Left colon (tissue), 2 donors: ENCODE measurements around the gene TRABD2A. TPM values are rescaled to one million over a fixed set of nuclear protein-coding genes. Genes with fewer than 3 reads are reported as not detected.

Experiments used
- ATAC-seq: fragments of 200-7000 bp; cut with Tn5 transposase; one replicate; pipeline ENCODE4 v1.9.1; 2020; ENCODE audit warnings: mild to moderate bottlenecking, moderate library complexity
- DNase-seq, 2 donors: peaks; one replicate each; pipeline ENCODE4 v3.0.0-alpha.2; 2020
- intact Hi-C, 2 donors: fragments of 100-400 bp; cut with DNase I in 1 of 2; cut with micrococcal nuclease in 1 of 2; formaldehyde crosslinking; loops; one replicate each; pipeline versions ENCODE4 v1.11.2 to v1.14.0; 2022; cut with DNase I, micrococcal nuclease
- total RNA-seq, 2 donors: library from RNA; stranded (reverse); fragmentation: NEBNext Ultra II Directional; extraction: Animal tissue kit (Norgen Biotek cat#: 25700); gene quantifications; one replicate each; pipeline ENCODE4 v1.2.1, GENCODE V29; 2021
- donor health status: DM: no; HTN: no; CAD: no.
- donor health status: DM: yes; HTN: yes; CAD: no.

TRABD2A gene
- total RNA-seq, 2 donors from 2014 or later: 89.8 to 101 TPM

GRCh38 chr2:84865181-84865783, 15.6 kb downstream of the TRABD2A start:
- no peak for DNase-seq
- intact Hi-C loops: no loop called here
- peak; percentile 57 for ATAC-seq

- intact Hi-C loops: no loop called here
- DNase-seq: no peak
- ATAC-seq: no peak
These were observed 18.9 kb downstream of the TRABD2A start for GRCh38 chr2:84862006-84862405.

GRCh38 chr2:84861539-84861938, 19.3 kb downstream of the TRABD2A start:
- intact Hi-C loops: no loop called here
- no peak for DNase-seq
- no peak for ATAC-seq

GRCh38 chr2:84858937-84859336, 21.9 kb downstream of the TRABD2A start:
- peak; percentile 39 for ATAC-seq

GRCh38 chr2:84858123-84858522, 22.8 kb downstream of the TRABD2A start:
- intact Hi-C loops: no loop called here
- DNase-seq (no peak), ATAC-seq (no peak)

More at GRCh38 chr2:84858937-84859336, 21.9 kb downstream of the TRABD2A start:
- intact Hi-C loops: no loop called here
- DNase-seq: no peak

- DNase-seq: no peak
- intact Hi-C loops: no loop called here
- ATAC-seq: no peak
These were observed 23.3 kb downstream of the TRABD2A start for GRCh38 chr2:84857566-84857965.

GRCh38 chr2:84856787-84857186, 24.1 kb downstream of the TRABD2A start:
- DNase-seq: no peak
- intact Hi-C loops: no loop called here
- ATAC-seq: peak; percentile 76

GRCh38 chr2:84855731-84856130, 25.2 kb downstream of the TRABD2A start:
- ATAC-seq: no peak

GRCh38 chr2:84854850-84855249, 26.0 kb downstream of the TRABD2A start:
- ATAC-seq (no peak), DNase-seq (no peak)
- intact Hi-C loops: no loop called here

More at GRCh38 chr2:84855731-84856130, 25.2 kb downstream of the TRABD2A start:
- DNase-seq: no peak
- intact Hi-C loops: no loop called here

- DNase-seq: no peak
- intact Hi-C loops: no loop called here
- no peak for ATAC-seq
These were observed 29.0 kb downstream of the TRABD2A start for GRCh38 chr2:84851876-84852275.

- no peak for DNase-seq
- no peak for ATAC-seq
- intact Hi-C loops: no loop called here
These were observed 30.4 kb downstream of the TRABD2A start for GRCh38 chr2:84850471-84850870.

GRCh38 chr2:84849271-84849952, 31.5 kb downstream of the TRABD2A start:
- ATAC-seq: peak; percentile 73
- DNase-seq: no peak
- intact Hi-C loops: no loop called here

- ATAC-seq: no peak
- intact Hi-C loops: no loop called here
These were observed 33.4 kb downstream of the TRABD2A start for GRCh38 chr2:84847326-84848050.

GRCh38 chr2:84846741-84847142, 34.1 kb downstream of the TRABD2A start:
- DNase-seq: peak; percentile 53 to 58
- intact Hi-C loops: no loop called here
- peak; percentile 88 for ATAC-seq

More at GRCh38 chr2:84847326-84848050, 33.4 kb downstream of the TRABD2A start:
- no peak for DNase-seq

GRCh38 chr2:84846041-84846663, 34.7 kb downstream of the TRABD2A start:
- intact Hi-C loops: no loop called here
- ATAC-seq: no peak
- DNase-seq: no peak

- ATAC-seq (no peak), DNase-seq (no peak)
- intact Hi-C loops: no loop called here
These were observed 36.7 kb downstream of the TRABD2A start for GRCh38 chr2:84844141-84844540.

- ATAC-seq (no peak), DNase-seq (no peak)
- intact Hi-C loops: no loop called here
These were observed 39.3 kb downstream of the TRABD2A start for GRCh38 chr2:84841577-84841976.

- intact Hi-C loops: no loop called here
- ATAC-seq (peak; percentile 19), DNase-seq (no peak)
These were observed 40.6 kb downstream of the TRABD2A start for GRCh38 chr2:84840306-84840705.

GRCh38 chr2:84839851-84840250, 41.0 kb downstream of the TRABD2A start:
- DNase-seq (no peak), ATAC-seq (no peak)
- intact Hi-C loops: no loop called here
